ENCODE data around the gene ANKRD53. TPM values are rescaled to one million over a fixed set of nuclear protein-coding genes. Genes with fewer than 3 reads are reported as not detected.

The ANKRD53 gene
- polyA plus RNA-seq, 2 of the 4 experiments (the other 2 are of a cell fraction), result not detected

DNA sequence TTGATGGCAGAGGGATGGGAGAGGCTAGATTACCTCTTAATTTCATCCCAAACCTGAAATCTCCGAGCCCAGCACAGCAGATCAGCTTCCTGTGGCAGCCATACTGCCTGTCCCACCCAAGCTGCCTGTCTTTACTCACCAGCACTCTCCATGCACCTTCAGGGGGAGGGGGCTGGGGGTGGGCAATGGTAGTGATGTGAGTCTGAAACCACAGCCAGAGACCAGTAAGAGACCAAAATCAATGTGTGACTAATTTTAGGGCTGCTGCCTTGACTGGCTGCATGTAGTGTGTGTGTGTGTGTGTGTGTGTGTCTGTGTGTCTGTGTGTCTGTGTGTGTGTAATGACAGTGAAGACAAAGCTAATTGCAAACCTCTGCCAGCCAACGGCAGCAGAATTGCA, 27.9 kb downstream of the ANKRD53 start:
- TF ChIP-seq SMC3 (IDR thresholded peaks at IDR 0.05) (no peak), ZFP36 (IDR thresholded peaks at IDR 0.05; ENCODE audit: borderline replicate concordance, partially characterized antibody) (no peak), FOSB (CRISPR knock-in tag; IDR thresholded peaks at IDR 0.05) (no peak), ZC3H11A (IDR thresholded peaks at IDR 0.05) (no peak), CHD2 (IDR thresholded peaks at IDR 0.05; ENCODE audit: low read length, partially characterized antibody) (no peak), ZSCAN20 (CRISPR knock-in tag; IDR thresholded peaks at IDR 0.05) (no peak), SREBF2 (IDR thresholded peaks at IDR 0.05) (no peak), NR3C1 (IDR thresholded peaks at IDR 0.05) (no peak), E2F6 (IDR thresholded peaks at IDR 0.05; ENCODE audit: borderline replicate concordance, low read depth) (no peak), FOXS1 (CRISPR knock-in tag; IDR thresholded peaks at IDR 0.05) (no peak), CEBPB (IDR thresholded peaks at IDR 0.05) (no peak), CBX8 (IDR thresholded peaks at IDR 0.05) (no peak), EP300 (IDR thresholded peaks at IDR 0.05) (no peak), CBX2 (IDR thresholded peaks at IDR 0.05; ENCODE audit: borderline replicate concordance, low read depth) (no peak), HEYL (CRISPR knock-in tag; IDR thresholded peaks at IDR 0.05) (no peak)
- TF ChIP-seq, protein P1, sequence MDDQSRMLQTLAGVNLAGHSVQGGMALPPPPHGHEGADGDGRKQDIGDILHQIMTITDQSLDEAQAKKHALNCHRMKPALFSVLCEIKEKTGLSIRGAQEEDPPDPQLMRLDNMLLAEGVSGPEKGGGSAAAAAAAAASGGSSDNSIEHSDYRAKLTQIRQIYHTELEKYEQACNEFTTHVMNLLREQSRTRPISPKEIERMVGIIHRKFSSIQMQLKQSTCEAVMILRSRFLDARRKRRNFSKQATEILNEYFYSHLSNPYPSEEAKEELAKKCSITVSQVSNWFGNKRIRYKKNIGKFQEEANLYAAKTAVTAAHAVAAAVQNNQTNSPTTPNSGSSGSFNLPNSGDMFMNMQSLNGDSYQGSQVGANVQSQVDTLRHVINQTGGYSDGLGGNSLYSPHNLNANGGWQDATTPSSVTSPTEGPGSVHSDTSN (IDR thresholded peaks at IDR 0.05), result no peak
- TF ChIP-seq, protein P2, sequence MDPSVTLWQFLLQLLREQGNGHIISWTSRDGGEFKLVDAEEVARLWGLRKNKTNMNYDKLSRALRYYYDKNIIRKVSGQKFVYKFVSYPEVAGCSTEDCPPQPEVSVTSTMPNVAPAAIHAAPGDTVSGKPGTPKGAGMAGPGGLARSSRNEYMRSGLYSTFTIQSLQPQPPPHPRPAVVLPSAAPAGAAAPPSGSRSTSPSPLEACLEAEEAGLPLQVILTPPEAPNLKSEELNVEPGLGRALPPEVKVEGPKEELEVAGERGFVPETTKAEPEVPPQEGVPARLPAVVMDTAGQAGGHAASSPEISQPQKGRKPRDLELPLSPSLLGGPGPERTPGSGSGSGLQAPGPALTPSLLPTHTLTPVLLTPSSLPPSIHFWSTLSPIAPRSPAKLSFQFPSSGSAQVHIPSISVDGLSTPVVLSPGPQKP (IDR thresholded peaks at IDR 0.05; ENCODE audit: low read depth, low read length), result no peak
- TF ChIP-seq, protein P3, sequence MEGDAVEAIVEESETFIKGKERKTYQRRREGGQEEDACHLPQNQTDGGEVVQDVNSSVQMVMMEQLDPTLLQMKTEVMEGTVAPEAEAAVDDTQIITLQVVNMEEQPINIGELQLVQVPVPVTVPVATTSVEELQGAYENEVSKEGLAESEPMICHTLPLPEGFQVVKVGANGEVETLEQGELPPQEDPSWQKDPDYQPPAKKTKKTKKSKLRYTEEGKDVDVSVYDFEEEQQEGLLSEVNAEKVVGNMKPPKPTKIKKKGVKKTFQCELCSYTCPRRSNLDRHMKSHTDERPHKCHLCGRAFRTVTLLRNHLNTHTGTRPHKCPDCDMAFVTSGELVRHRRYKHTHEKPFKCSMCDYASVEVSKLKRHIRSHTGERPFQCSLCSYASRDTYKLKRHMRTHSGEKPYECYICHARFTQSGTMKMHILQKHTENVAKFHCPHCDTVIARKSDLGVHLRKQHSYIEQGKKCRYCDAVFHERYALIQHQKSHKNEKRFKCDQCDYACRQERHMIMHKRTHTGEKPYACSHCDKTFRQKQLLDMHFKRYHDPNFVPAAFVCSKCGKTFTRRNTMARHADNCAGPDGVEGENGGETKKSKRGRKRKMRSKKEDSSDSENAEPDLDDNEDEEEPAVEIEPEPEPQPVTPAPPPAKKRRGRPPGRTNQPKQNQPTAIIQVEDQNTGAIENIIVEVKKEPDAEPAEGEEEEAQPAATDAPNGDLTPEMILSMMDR (IDR thresholded peaks at IDR 0.05), result no peak
- TF ChIP-seq, protein P4, sequence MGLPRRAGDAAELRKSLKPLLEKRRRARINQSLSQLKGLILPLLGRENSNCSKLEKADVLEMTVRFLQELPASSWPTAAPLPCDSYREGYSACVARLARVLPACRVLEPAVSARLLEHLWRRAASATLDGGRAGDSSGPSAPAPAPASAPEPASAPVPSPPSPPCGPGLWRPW (IDR thresholded peaks at IDR 0.05), result no peak
- 47% methylated on average over 2 of the region's 2 CpGs for WGBS (ENCODE audit: missing lambda C conversion rate)
- no peak overlapping the region for H3K4me2 ChIP-seq
- no peak for DNase-seq (ENCODE audit: low read depth in 1 of 2, low spot score in 1 of 2)
- no peaks in the 10 kb centered on the region for H3K9me3 ChIP-seq
- H3K27ac ChIP-seq, result no peak overlapping the region
- FAIRE-seq, result no peak
- no peak for ATAC-seq
- ChIA-PET POLR2A (interaction anchor here (1.6 kb wide), 1 partner anchor 62 kb away, joined by 10 read pairs; the partner anchor contains the start of gene NAGK), CTCF (interaction anchor here (1.1 to 1.8 kb wide), 6 partner anchors 21 to 185 kb away, joined by 3 to 9 read pairs (median 4); partner anchors contain the start of gene ANKRD53)
- no peak overlapping the region for H3K4me3 ChIP-seq
- no peaks in the 10 kb centered on the region for H3K4me1 ChIP-seq

GRCh38 chr2:71006955-71007799, 28.7 kb downstream of the ANKRD53 start:
- H3K4me1 ChIP-seq, result no peaks in the 10 kb centered on the region
- no peak overlapping the region for H3K4me2 ChIP-seq
- POLR2A ChIA-PET, result interaction anchor here (1.6 kb wide), 1 partner anchor 61 kb away, joined by 10 read pairs; the partner anchor contains the start of gene NAGK
- H3K4me3 ChIP-seq, result no peak overlapping the region
- CTCF ChIA-PET, result interaction anchor here (0.5 to 2.0 kb wide), 10 partner anchors 11 to 232 kb away, joined by 3 to 9 read pairs (median 4); partner anchors contain the start of gene ANKRD53
- no peak overlapping the region for H3K27ac ChIP-seq
- FAIRE-seq (no peak), DNase-seq (ENCODE audit: low read depth in 1 of 2, low spot score in 1 of 2) (peak in 1 of 2 experiments; percentile 29), ATAC-seq (peak; percentile 79 to 87)
- no peaks in the 10 kb centered on the region for H3K9me3 ChIP-seq
- 76% methylated on average over 4 of the region's 5 CpGs for WGBS (ENCODE audit: missing lambda C conversion rate)
- TF ChIP-seq HOXA7 (CRISPR knock-in tag; IDR thresholded peaks at IDR 0.05) (no peak), ZFP36 (IDR thresholded peaks at IDR 0.05; ENCODE audit: borderline replicate concordance, partially characterized antibody) (no peak), CEBPB (IDR thresholded peaks at IDR 0.05) (no peak), CHD2 (IDR thresholded peaks at IDR 0.05; ENCODE audit: low read length, partially characterized antibody) (no peak), KDM1A (IDR thresholded peaks at IDR 0.05; ENCODE audit: low read depth) (no peak), MYC (IDR thresholded peaks at IDR 0.05; ENCODE audit: borderline replicate concordance, low read length) (no peak), NR3C1 (IDR thresholded peaks at IDR 0.05) (no peak), KDM5A (IDR thresholded peaks at IDR 0.05) (no peak), ATOH8 (CRISPR knock-in tag; IDR thresholded peaks at IDR 0.05; ENCODE audit: low read depth) (no peak), RCOR1 (IDR thresholded peaks at IDR 0.05; ENCODE audit: low read depth, low read length) (no peak), RFX5 (IDR thresholded peaks at IDR 0.05) (no peak), JUNB (IDR thresholded peaks at IDR 0.05) (no peak), JUN (IDR thresholded peaks at IDR 0.05) (no peak)
- TF ChIP-seq, protein P5, sequence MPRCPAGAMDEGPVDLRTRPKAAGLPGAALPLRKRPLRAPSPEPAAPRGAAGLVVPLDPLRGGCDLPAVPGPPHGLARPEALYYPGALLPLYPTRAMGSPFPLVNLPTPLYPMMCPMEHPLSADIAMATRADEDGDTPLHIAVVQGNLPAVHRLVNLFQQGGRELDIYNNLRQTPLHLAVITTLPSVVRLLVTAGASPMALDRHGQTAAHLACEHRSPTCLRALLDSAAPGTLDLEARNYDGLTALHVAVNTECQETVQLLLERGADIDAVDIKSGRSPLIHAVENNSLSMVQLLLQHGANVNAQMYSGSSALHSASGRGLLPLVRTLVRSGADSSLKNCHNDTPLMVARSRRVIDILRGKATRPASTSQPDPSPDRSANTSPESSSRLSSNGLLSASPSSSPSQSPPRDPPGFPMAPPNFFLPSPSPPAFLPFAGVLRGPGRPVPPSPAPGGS (IDR thresholded peaks at IDR 0.05), result no peak
